Measurements from ENCODE around the gene TMEM61.
A peak's percentile ranks its signal among the peaks of the same experiment; 100 is the strongest.
"Not testable (repeated sequence)": the region's sequence is repeated elsewhere in the genome, so short reads cannot be mapped to it uniquely, and the experiment has no call there.

TMEM61 gene

GRCh38 chr1:54980528-54981241 lies at the start of gene TMEM61:
Gene TMEM61, plus strand, starts transcription at chr1:54980628. Its CDS starts 438 bp downstream, at chr1:54981066.
- H3K27ac ChIP-seq = no peak within 1 kb of the TSS
- no peak for DNase-seq (ENCODE audit: low read depth, low spot score)

GRCh38 chr1:54931275-54931840 lies 49.1 kb upstream of the TMEM61 start:
- DNase-seq (ENCODE audit: low read depth, low spot score) = no peak
- H3K27ac ChIP-seq = no peak overlapping the region

- H3K27ac ChIP-seq = peak overlapping the region; percentile 91
- not testable (repeated sequence) for DNase-seq (ENCODE audit: low read depth, low spot score)
Measured at GRCh38 chr1:54934081-54934480, 46.3 kb upstream of the TMEM61 start.

DNA sequence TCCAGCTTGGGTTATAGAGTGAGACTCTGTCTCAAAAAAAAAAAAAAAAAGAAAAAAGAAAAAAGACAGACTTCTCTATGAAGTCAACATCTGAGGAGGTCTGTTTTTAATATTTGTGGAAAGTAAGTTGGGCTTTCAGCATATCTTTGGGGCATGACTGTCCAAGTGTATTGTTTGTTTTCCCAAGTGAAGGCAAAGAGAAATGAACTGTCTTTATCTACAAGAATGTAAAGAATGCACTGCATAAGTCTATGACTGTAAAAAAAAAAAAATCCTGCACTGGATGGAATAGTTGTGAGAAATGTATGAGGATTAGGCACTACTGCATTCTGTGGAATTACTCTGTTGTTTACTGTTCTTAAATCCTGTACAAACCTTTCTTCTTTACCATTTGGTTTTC lies 45.6 kb upstream of the TMEM61 start:
- peak overlapping the region; percentile 91 for H3K27ac ChIP-seq

DNA sequence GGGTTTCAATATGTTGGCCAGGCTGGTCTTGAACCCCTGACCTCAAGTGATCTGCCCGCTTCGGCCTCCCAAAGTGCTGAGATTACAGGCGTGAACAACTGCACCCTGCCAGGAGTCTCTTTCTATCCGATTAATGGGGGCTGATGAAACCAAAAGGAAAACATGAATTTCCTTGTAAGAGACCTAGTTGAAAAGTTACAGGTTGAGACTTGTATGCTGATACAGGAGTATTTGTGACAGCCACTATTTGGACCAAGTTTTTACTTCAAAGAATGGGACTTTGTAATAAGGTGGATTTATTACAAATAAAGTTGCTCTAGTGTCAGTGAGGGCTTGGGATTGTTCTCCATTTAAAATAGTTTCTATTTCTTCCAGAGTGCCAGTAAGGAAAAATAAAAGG lies 43.6 kb upstream of the TMEM61 start:
- peak overlapping the region; percentile 91 for H3K27ac ChIP-seq
- DNase-seq (ENCODE audit: low read depth, low spot score) = no peak

More for the DNA sequence above, 45.6 kb upstream of the TMEM61 start:
- DNase-seq (ENCODE audit: low read depth, low spot score) = no peak

DNA sequence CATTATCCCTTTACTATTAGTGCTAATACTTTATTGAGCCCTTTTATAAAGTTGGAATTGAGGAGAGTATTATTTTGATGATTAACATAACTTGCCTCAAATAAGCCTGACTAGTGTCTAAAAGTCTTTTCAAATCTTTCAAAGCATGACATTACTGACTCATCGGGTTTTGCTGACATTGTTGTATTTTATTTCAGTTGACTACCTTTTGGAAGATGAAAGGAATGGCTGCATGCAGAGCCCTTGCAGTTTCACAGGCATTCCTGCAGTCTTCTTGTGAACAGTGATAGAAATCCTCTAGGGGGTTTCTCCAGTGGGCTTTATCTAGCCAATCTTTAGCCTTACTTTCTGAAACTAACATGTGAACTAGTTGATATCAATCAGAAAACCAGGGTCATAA lies 43.0 kb upstream of the TMEM61 start:
- no peak for DNase-seq (ENCODE audit: low read depth, low spot score)
- peak overlapping the region; percentile 91 for H3K27ac ChIP-seq

GRCh38 chr1:54938955-54939354 lies 41.5 kb upstream of the TMEM61 start:
- H3K27ac ChIP-seq; DNase-seq (ENCODE audit: low read depth, low spot score): not testable (repeated sequence)

DNA sequence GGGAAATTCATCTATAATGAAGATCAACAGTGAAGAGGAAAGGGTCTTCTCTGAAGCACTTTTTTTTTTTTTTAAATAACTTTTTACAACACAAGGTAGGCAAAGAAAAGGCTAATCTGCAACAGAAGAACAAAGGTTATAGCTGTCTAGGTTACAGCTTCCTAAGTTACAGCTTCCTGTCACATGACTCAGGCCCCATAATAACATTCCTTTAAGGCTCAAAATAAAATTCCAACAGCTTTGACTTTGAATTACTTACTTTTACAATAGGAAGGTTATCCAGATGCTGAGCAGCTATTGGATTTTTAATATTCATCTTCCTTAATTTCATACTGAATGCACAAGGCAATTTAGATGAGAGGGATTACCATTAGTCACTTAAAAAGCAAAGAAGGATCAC lies 40.4 kb upstream of the TMEM61 start:
- no peak overlapping the region for H3K27ac ChIP-seq
- no peak for DNase-seq (ENCODE audit: low read depth, low spot score)

- DNase-seq (ENCODE audit: low read depth, low spot score) = no peak
- H3K27ac ChIP-seq = no peak overlapping the region
Measured at GRCh38 chr1:54942976-54943375, 37.5 kb upstream of the TMEM61 start.

- peak overlapping the region; percentile 29 for H3K27ac ChIP-seq
- DNase-seq (ENCODE audit: low read depth, low spot score) = no peak
Measured at GRCh38 chr1:54944610-54945392, 35.6 kb upstream of the TMEM61 start.

GRCh38 chr1:54945393-54945936 lies 35.0 kb upstream of the TMEM61 start:
- DNase-seq (ENCODE audit: low read depth, low spot score) = no peak

DNA sequence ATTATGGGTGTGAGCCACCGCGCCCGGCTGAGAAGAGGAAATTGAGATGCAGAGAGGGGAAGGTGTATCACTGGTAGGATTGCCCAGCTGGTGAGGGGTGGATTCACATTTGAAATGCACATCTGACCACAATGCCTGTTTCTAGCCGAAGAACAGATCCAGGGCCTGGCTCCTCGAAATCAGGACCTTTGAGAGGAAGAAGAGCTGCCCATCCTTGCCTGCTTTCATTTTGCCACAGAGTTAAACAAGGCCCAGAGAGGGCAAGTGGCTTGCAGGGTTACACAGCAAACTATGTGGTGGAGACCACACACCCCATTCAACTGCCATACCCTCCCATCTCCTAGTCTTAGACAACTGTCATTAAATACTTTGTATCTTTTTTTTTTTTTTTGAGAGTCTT lies 32.9 kb upstream of the TMEM61 start:
- H3K27ac ChIP-seq = no peak overlapping the region

More at GRCh38 chr1:54945393-54945936, 35.0 kb upstream of the TMEM61 start:
- H3K27ac ChIP-seq = peak overlapping the region; percentile 29

GRCh38 chr1:54949053-54949452 lies 31.4 kb upstream of the TMEM61 start:
- H3K27ac ChIP-seq = no peak overlapping the region
- DNase-seq (ENCODE audit: low read depth, low spot score) = no peak

More for the DNA sequence above, 32.9 kb upstream of the TMEM61 start:
- DNase-seq (ENCODE audit: low read depth, low spot score) = no peak

DNA sequence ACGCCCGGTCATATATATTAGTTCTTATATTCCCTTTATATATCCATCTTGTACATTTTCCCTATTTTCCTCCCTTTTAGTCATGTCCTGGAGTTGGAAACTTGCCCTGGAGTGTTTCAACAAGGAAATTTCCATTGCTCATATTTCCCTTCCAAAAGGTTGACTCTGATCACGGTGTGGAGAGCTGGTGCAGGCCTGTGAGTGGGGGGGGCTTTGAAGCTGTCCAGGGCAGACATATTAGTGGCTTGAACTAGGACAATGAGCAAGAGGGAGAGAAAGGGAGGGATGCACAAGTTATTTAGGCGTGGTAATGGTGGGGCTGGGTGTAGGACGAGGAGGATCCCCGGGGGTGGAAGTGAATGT lies 30.4 kb upstream of the TMEM61 start:
- no peak for DNase-seq (ENCODE audit: low read depth, low spot score)

DNA sequence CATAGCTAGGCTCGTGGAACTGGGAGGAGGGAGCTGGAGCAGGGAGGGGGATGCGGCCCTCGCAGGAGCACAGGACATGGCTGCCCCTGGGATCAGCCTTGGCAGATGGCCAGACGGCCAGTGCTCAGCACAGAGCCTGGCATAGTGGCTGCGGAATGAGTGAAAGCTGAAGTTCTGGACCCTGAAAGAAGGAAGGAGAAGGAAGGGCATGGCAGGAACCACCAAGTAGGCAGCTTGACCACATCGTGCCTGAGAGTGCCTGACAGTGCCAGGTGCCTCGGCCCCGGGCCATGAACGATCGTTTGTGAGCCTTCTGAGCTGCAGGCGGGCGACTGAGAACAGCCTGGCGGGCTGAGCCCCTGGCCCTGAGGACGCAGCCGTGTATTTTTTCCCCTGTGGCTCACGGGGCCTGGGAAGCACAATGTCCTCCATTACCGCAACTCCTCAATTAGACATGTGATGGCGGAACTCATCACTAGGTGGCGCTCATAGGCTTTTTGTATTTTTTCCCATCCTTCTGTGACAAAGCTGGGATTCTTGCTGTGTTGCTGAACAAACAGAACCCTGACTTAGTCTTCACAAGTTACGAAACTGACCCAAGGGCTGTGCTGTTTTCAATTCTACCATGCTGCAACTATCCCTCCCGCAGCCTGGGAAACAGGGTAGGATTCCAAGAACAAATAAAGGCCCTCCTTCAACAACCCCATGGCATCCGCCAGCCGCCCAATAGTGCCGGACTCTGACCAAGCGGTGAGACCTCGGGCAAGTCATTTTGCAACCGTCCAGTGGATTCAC lies 29.9 kb upstream of the TMEM61 start:
- DNase-seq (ENCODE audit: low read depth, low spot score) = no peak
- no peak overlapping the region for H3K27ac ChIP-seq

More for the DNA sequence above, 30.4 kb upstream of the TMEM61 start:
- H3K27ac ChIP-seq = no peak overlapping the region

- no peak for DNase-seq (ENCODE audit: low read depth, low spot score)
- no peak overlapping the region for H3K27ac ChIP-seq
Measured at GRCh38 chr1:54951810-54952226, 28.6 kb upstream of the TMEM61 start.

DNA sequence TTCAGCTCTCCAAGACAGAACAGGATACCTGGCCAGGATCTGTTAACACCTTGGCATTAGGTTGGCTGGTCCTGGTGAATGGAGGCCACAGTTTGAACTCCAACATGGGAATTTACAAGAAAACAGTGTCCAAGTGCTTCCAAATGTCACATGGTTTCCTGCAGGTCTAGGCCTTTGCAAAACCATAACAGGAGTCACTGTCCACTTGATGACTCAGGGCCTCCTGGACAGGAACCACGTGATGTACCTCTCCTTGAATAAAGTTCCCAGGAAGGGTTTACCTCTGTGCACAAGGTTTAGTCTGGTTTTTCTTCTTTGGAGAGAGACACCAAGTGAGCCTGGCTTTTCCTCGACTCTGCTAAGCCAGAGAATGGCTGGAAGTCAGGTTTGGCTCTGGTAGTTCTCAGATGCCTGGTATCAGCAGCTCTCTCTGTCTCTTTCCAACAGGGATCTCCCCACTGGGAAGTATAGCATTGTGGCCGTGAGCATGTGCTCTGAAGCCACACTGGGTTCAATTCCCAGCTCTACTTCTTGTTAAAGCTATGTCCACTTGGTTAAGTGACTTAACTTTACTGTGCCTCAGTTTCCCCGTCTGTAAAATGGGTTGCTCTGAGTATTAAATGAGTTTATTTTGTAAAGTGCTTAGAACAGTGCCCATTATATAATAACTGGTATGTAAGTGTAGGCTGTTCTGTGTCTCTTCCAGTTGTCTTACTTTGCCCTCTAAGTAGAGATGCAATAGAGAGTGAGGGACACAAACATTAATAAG lies 27.3 kb upstream of the TMEM61 start:
- DNase-seq (ENCODE audit: low read depth, low spot score) = no peak

GRCh38 chr1:54953846-54954245 lies 26.6 kb upstream of the TMEM61 start:
- no peak for DNase-seq (ENCODE audit: low read depth, low spot score)
- peak overlapping the region; percentile 16 for H3K27ac ChIP-seq

More for the DNA sequence above, 27.3 kb upstream of the TMEM61 start:
- peak overlapping the region; percentile 9 for H3K27ac ChIP-seq

DNA sequence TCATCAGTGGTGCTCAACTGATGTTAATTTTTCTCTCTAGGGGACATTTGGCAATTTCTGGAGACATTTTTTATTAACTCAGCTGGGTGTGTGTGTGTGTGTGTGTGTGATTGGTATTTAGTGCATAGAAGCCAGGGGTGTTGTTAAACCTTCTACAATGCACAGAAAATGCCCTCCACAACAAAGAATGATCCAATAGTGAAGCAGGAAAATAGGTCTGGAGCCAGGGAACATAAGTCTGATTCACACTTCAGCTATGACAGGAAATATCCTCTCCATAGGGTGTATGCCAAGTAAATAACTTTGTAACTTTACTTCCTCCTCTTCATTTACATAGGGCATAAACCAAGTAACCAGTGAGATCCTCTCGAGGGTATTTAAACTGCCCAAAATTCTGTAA lies 25.1 kb upstream of the TMEM61 start:
- DNase-seq (ENCODE audit: low read depth, low spot score) = no peak

More for the DNA sequence above, 25.1 kb upstream of the TMEM61 start:
- H3K27ac ChIP-seq = peak overlapping the region; percentile 78

Data from epithelial cell of prostate (primary cell).